Activated CD4-positive, CD25-positive, alpha-beta regulatory T cell (primary cell): ENCODE measurements around the gene CHD9NB.
"Not testable (repeated sequence)": the region's sequence is repeated elsewhere in the genome, so short reads cannot be mapped to it uniquely, and the experiment has no call there.

Source experiments
- DNase-seq, 4 experiments: peaks; one replicate each; lab custom pipeline; 2025; lab: John Stamatoyannopoulos, UW

Gene CHD9NB

GRCh38 chr16:53083119-53083518 is 30.4 kb upstream of the CHD9NB start:
- DNase-seq: no peak

DNA sequence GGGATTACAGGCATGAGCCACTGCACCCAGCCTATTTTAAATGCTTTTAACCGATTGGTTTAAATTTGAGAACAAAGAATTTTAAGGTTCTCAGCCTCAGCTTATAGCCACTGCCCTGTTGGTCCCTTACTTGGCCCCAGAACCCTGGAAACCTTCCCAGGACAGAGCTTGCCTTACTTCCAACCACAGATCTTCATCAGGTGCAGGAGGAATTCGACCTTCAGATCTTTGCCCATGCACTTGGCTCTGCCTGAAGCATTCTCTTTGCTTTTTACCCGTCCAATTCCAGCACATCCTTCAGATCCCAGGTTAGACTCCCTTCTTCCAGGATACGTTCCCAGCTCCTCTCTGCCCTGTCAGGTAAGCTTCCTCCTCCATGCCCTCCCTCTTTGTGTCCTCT is 29.8 kb upstream of the CHD9NB start:
- no peak for DNase-seq

DNA sequence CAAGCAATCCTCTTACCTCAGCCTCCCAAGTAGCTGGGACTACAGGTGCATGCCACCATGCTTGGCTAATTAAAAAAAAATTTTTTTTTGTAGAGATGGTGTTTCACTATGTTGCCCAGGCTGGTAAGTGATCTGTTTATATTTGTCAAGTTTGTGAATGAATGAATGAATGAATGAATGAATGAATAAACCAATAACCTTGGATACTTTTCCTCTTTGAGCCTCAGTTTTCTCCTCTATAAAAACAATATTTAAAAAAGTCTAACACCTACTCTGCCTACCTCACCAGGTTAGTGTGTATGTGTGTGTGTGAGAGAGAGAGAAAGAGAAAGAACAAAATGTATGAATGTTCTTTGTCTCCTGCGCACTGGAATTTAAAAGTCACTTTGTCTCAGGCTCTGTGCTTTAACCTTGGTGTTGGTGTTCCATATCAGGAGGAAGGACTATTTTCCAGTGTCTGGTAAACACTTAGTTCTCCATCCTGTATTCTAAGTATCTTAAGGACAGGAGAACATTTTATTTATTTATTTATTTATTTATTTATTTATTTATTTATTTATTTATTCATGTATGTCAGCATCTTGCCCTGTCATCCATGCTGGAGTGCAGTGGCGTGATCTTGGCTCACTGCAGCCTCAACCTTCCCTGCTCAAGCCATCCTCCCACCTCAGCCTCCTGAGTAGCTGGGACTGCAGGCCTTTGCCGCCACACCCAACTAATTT is 29.1 kb upstream of the CHD9NB start:
- DNase-seq: no peak

GRCh38 chr16:53081032-53081424 is 28.3 kb upstream of the CHD9NB start:
- no peak for DNase-seq

GRCh38 chr16:53080345-53081031 is 27.8 kb upstream of the CHD9NB start:
- no peak for DNase-seq

GRCh38 chr16:53078765-53079485 is 26.2 kb upstream of the CHD9NB start:
- no peak for DNase-seq

DNA sequence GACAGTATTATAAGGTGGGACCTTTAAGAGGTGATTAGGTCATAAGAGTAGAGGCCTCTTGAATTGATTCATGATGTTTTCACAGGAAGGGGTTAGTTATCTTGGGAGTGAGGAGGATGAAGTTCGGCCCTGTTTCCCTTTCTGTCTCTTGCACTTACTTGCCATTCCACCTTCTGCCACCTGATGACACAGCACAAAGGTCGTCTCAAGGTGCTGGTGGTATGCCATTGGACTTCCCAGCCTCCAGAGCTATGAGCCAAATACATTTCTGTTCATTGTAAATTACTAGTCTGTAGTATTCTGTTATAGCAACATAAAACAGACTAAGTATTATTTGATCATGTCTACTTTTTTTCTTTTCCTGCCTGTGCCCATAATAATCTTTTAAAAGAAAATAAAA is 25.6 kb upstream of the CHD9NB start:
- DNase-seq: no peak

GRCh38 chr16:53075461-53075860 is 22.8 kb upstream of the CHD9NB start:
- DNase-seq: not testable (repeated sequence)

DNA sequence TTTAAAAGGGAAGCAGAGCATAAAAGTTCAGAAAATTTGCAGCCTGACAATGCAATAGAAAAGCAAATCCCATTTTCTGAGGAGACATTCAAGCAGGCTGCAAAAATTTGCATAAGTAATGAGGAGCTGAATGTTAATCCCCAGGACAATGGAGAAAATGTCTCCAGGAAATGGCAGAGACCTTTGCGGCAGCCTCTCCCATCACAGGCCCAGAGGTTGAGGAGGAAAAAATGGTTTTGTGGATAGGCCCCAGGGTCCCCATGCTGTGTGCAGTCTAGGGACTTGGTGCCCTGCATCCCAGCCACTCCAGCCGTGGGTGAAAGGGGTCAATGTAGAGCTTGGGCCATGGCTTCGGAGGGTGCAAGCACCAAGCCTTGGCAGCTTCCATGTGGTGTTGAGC is 21.6 kb upstream of the CHD9NB start:
- DNase-seq: not testable (repeated sequence)

DNA sequence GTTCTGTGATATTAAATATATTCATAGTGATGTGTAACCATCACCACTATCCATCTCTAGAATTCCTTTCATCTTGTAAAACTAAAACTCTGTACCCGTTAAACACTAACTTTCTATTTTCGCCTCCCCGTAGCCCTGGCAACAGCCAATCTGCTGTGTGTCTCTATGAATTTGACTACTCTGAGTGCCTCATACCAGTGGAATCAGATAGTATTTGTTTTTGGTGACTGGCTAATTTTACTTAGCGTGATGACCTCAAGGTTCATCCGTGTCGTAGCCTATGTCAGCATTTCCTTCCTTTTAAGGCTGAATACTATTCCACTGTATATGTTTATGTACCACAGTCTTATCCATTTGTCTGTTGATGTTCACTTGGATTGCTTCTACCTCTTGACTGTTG is 20.3 kb upstream of the CHD9NB start:
- no peak for DNase-seq

DNA sequence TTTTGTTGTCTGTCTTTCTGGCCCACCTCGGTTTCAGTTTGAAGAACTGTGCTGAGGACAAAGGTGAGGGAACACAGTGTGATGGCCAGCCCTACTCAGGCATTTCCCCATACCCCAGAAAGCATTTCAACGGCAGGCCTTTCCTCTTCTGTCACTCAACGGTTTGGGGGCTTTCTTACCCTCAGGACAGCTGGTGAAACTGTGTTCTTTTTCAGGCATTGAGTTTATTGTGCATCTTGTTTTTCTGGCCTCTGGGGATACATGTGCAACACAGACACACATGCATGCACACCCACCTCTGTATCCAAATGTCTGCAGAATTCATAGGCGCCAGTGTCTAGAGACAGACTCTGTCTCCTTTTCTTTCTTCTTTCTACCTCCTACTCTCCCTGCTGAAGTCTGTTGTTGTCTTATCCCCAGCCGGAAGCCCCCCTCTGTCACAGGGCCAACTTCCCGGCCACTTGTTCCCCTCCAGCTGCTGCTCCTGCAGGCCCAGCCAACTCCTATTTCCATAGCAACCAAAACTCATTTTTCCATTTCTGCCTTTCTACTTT is 19.1 kb upstream of the CHD9NB start:
- no peak for DNase-seq

DNA sequence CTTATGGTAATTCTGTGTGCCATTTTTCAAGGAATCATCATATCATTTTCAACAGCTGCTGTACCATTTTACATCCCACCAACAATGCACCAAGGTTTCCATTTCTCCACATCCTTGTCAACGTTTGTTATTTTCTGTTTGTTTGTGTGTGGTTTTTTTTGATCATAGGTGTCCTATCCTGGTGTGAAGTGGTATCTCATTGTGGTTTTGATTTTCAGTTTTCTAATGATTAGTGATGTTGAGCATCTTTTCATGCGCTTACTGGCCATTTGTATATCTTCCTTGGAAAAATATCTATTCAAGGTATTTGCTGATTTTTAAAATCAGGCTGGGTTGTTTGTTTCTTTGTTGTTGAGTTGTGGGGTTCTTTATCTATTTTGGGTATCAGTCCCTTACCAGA is 17.1 kb upstream of the CHD9NB start:
- no peak for DNase-seq

GRCh38 chr16:53068423-53068833 is 15.7 kb upstream of the CHD9NB start:
- DNase-seq: no peak

DNA sequence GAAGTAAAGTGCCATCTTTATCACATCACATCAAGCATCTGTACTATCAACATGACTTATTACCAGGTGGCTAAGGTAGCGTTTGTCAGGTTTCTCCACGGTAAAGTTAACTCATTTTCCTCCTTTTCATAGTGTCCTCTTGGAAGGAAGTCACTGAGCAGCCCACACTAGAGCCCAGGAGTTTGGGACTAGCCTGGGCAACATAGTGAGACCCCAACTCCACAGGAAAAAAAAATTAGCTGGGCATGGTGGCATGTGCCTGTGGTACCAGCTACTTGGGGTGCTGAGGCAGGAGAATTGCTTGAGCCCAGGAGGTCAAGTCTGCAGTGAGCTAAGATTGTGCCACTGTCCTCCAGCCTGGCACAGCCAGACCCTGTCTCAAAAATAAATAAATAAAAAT is 15.0 kb upstream of the CHD9NB start:
- no peak for DNase-seq

GRCh38 chr16:53065461-53066061 is 12.9 kb upstream of the CHD9NB start:
- no peak for DNase-seq

GRCh38 chr16:53064081-53064578 is 11.4 kb upstream of the CHD9NB start:
- DNase-seq: no peak

DNA sequence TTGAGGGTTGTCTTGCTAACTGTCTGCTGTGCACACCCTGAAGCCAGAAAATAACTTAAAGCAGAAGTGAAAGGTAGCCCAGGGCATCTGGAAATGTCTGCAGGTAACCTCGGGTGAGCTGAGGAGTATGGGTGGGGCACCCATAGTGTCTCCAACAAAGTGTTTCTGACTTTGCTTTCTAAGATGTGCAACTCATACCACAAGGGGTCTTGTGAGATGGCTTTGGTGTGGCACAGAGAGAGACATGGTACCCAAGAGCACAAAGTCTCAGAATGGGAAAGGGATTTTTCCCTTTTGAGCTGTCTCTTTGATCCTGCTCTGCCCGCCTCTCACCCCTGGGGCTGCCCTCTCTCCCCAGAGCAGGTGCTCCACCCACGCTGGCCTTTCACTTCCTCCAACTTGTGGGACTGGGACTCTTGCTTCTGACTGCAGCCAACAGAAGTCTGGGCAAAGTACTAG is 9.0 kb upstream of the CHD9NB start:
- no peak for DNase-seq

- DNase-seq: no peak
Measured at GRCh38 chr16:53061256-53061655, 8.6 kb upstream of the CHD9NB start.

DNA sequence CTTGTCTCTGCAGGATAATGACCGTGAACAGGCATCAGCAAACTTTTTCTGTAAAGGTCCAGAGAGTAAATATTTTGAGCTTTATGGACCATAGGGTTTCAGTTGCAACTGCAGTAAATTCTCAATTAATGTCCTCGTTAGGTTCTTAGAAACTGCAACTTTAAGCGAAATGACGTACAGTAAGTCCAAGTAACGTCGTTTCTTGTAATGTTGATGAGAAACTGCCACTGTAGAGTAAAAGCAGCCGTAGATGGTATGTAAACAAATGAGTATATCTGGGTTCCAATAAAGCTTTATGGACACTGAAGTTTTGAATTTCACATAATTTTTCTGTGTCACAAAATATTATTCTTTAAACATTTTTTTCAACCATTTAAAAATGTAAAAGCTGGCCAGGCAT is 7.0 kb upstream of the CHD9NB start:
- no peak for DNase-seq

DNA sequence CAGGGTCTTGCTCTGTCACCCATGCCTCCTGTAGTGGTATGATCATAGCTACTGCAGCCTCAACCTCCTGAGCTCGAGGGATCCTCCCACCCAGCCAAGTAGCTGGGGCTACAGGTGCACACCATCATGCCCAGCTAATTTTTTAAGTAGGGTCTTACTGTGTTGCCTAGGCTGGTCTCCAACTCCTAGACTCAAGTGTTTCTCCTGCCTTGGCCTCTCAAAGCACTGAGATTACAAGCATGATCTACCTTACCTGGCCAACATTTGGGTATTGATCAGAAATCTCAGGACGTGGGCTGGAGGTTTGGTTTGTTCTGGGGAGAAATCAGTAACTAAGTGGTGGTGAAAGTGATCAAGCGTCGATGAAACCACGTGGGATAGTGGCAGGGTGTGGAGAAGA is 6.2 kb upstream of the CHD9NB start:
- DNase-seq: no peak

GRCh38 chr16:53058441-53058840 is 5.7 kb upstream of the CHD9NB start:
- no peak for DNase-seq

DNA sequence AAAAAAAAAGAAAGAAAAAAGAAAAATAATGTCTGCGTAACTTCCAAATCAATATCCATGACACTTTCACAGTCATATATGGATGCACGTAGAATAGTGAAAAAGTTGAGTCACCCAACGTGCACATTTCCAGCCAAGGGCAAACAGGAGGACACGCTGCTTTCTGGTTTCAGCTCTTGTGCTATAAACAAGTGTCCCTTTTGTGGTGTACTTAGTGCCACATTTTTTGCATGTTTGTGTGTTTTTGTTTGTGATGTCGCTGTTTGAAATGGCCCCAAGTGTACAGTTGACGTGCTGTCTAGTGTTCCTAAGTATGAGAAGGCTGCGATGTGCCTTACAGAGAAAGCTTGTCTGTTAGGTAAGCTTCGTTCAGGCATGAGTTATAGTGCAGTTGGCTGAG is 5.0 kb upstream of the CHD9NB start:
- DNase-seq: no peak
